Testis (tissue), 3 donors: ENCODE measurements around the gene RNF19B. TPM values are rescaled to one million over a fixed set of nuclear protein-coding genes. Genes with fewer than 3 reads are reported as not detected.
"Not testable (repeated sequence)": the region's sequence is repeated elsewhere in the genome, so short reads cannot be mapped to it uniquely, and the experiment has no call there.

Experiments used
- DNase-seq: peaks from one replicate; pipeline ENCODE4 v3.0.0-alpha.2; 2019
- H3K27ac ChIP-seq, 2 donors: fragments of 200-600 bp; sonication (generic); one replicate each; pipeline ENCODE4 v1.5.1; 2019
- H3K27me3 ChIP-seq: fragments of 200-600 bp; sonication (generic); one replicate; pipeline ENCODE4 v1.5.1; 2019
- H3K36me3 ChIP-seq: fragments of 200-600 bp; sonication (generic); one replicate; pipeline ENCODE4 v1.5.1; 2017; ENCODE audit warnings: low read depth; ENCODE audit errors: missing control alignments
- H3K4me1 ChIP-seq: fragments of 200-600 bp; sonication (generic); one replicate; pipeline ENCODE4 v1.5.1; 2019
- H3K4me3 ChIP-seq, 2 donors: fragments of 200-600 bp; sonication (generic); one replicate each; pipeline ENCODE4 v1.5.1; 2017 to 2019
- H3K9me3 ChIP-seq: fragments of 200-600 bp; sonication (generic); one replicate; pipeline ENCODE4 v1.5.1; 2017
- POLR2A ChIP-seq: fragments of 450-650 bp; IDR thresholded peaks from one replicate; pipeline ENCODE4 v1.6.1; 2017; ENCODE audit warnings: antibody characterized with exemption, mild to moderate bottlenecking, moderate library complexity
- WGBS, 2 donors: methylation state at CpG; one replicate each; pipeline ENCODE4 v1.1.5; 2018; 5-methylcytosine and 5-hydroxymethylcytosine counted together
- intact Hi-C: fragments of 100-400 bp; cut with DNase I; formaldehyde crosslinking; loops from one replicate; pipeline ENCODE4 v1.15.1; 2023; ENCODE audit warnings: low total_unique reads
- polyA plus RNA-seq: library from polyadenylated mRNA; stranded (reverse); fragments of 350-450 nt; fragmentation: Illumina TruSeq; extraction: RNeasy Lipid Tissue Mini Kit (QIAGEN cat#74804); gene quantifications from one replicate; pipeline ENCODE4 v1.2.3, GENCODE V29; 2014; ENCODE audit warnings: low read depth, low replicate concordance; ENCODE audit not compliant: insufficient read depth
- total RNA-seq, 2 donors: library from RNA; depleted of rRNA; stranded (reverse); fragments of >200 nt; gene quantifications; one replicate each; pipeline ENCODE4 v1.2.3, GENCODE V29; 2016
- TF ChIP-seq, protein P1 (sequence below), 3 experiments: fragments of 450-650 bp in 2 of 3; fragments of 200-600 bp in 1 of 3; sonication (generic) in 1 of 3; IDR thresholded peaks; one replicate each; pipeline ENCODE4 v1.5.1; 2016 to 2019; ENCODE audit warnings: antibody characterized with exemption in 3 of 3, mild to moderate bottlenecking in 2 of 3, moderate library complexity in 1 of 3

Gene RNF19B
- total and polyA plus RNA-seq, 3 donors from 2014 or later: 140 to 225 (median 141) TPM

DNA sequence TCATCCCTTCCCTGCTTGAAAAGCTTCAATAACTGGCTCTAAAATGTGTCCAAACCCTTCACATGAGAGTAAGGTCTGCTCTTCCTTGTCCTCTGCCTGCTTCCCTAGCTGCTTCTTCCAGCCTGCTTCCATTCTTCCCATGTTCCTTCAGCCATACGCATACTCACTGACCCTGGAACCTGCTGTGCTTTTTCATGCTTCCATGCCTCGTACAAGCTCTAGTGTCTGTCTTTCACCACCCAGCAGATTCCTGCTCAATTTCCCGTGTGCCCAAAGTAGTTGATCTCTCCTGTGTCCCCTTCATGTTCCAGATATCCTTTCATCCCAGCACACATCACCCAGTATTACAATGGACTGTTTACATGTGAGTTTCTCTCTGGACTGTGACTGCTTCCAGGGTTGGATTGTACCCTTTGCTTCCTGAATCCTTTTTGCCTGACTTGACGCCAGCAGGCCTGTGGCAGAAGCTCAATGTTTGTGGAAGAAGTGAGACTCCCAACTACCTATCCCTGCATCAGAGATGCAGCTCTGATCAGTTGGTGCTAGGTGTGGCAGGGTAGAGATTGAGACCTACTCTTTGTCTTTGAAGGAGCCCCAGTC is 35.9 kb upstream of the RNF19B start:
- 68 to 70% methylated on average over 4 of the region's 4 CpGs for WGBS, 2 donors
- DNase-seq: no peak
- TF ChIP-seq, protein P1, sequence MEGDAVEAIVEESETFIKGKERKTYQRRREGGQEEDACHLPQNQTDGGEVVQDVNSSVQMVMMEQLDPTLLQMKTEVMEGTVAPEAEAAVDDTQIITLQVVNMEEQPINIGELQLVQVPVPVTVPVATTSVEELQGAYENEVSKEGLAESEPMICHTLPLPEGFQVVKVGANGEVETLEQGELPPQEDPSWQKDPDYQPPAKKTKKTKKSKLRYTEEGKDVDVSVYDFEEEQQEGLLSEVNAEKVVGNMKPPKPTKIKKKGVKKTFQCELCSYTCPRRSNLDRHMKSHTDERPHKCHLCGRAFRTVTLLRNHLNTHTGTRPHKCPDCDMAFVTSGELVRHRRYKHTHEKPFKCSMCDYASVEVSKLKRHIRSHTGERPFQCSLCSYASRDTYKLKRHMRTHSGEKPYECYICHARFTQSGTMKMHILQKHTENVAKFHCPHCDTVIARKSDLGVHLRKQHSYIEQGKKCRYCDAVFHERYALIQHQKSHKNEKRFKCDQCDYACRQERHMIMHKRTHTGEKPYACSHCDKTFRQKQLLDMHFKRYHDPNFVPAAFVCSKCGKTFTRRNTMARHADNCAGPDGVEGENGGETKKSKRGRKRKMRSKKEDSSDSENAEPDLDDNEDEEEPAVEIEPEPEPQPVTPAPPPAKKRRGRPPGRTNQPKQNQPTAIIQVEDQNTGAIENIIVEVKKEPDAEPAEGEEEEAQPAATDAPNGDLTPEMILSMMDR (IDR thresholded peaks at IDR 0.05): no peak
- TF ChIP-seq POLR2A: no peak

DNA sequence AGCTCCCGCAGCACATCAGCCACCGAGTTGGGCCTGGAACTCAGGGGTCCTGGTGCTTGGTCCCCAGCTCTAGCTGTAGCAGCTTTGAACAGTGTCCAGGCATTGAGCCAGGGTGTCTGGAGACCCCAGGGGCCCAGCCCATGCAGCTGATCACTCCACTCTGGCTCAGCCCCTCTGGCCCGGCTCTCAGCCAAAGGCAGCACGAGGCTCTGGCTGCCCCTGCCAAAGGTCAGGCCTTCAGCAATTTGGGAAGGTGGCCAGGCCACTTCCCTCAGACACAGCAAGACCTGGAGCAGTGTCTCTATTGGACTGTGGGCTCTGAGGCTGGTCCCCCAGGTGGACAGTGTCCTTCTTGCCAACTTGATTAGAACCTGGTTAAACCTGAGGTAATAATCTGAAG is 34.4 kb upstream of the RNF19B start:
- peaks cover 27% of the 10 kb centered on the region for H3K4me1 ChIP-seq
- whole genome bisulfite sequencing, 2 donors: 47% methylated on average over 4 of the region's 4 CpGs; no CpG with 5 or more reads in 1 of the 2 donors
- DNase-seq: peak; percentile 37
- no peaks in the 10 kb centered on the region for H3K27me3 ChIP-seq
- TF ChIP-seq POLR2A: no peak
- TF ChIP-seq, protein P1 (IDR thresholded peaks at IDR 0.05): no peak
- no peaks in the 10 kb centered on the region for H3K9me3 ChIP-seq
- H3K27ac ChIP-seq: no peak overlapping the region
- H3K36me3 ChIP-seq: no peaks in the 10 kb centered on the region
- intact Hi-C loops: no loop called here
- no peak overlapping the region for H3K4me3 ChIP-seq

More for the DNA sequence above, 35.9 kb upstream of the RNF19B start:
- Histone ChIP-seq H3K27ac (no peak overlapping the region), H3K27me3 (no peaks in the 10 kb centered on the region), H3K9me3 (no peaks in the 10 kb centered on the region), H3K4me3 (no peak overlapping the region), H3K36me3 (no peaks in the 10 kb centered on the region), H3K4me1 (peaks cover 28% of the 10 kb centered on the region)
- intact Hi-C loops: no loop called here

DNA sequence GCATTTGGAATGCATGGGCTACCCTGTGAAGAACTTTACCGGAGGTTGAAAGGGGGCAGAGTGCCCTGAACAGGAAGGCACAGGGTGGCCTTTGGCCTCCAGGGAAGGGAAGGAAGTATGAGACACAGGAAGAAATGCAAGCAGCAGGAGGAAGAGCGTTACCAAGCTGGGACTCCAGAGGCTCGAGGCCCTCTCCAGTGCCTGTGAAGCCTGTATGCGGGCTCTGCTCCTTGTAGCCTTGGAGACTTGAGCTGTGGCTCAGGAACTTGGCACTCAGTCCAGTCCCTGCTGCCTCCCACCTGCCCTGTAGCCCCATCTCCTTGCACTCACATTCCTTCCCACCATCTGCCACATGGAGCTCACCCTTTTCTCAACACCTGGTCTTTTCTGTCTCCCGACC is 33.5 kb upstream of the RNF19B start:
- Histone ChIP-seq H3K4me3 (no peak overlapping the region), H3K4me1 (peaks cover 29% of the 10 kb centered on the region), H3K27ac (no peak overlapping the region), H3K9me3 (no peaks in the 10 kb centered on the region), H3K36me3 (no peaks in the 10 kb centered on the region), H3K27me3 (no peaks in the 10 kb centered on the region)
- intact Hi-C loops: no loop called here
- 78 to 85% methylated on average over 5 of the region's 5 CpGs for WGBS, 2 donors
- TF ChIP-seq, protein P1 (IDR thresholded peaks at IDR 0.05): no peak
- TF ChIP-seq POLR2A: no peak
- no peak for DNase-seq

DNA sequence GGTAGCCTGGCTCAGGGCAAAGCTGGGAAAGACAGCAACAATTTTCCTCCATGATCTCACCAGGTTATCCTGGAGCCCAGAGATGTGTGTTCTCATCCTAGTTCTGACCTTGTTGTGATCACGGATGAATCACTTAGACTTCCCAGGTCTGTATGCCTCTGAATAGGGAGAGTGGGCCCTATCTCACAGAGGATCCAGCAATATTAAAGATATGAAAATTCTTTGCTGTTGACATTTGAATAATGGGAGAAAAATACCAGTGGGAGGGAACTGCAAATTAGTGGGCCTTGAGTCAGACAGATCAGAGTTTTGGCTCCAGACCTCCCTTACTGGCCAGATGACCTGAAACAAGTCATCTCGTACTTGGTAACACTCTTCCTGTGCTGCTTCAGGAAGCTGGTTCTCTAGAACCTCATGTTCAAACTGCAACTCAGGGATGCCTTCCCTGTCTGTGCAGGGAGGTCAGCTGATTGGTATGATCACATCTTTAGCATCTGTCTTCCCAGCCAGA is 32.8 kb upstream of the RNF19B start:
- TF ChIP-seq, protein P1 (IDR thresholded peaks at IDR 0.05): no peak
- TF ChIP-seq POLR2A: no peak
- intact Hi-C loops: no loop called here
- no peaks in the 10 kb centered on the region for H3K9me3 ChIP-seq
- no peaks in the 10 kb centered on the region for H3K27me3 ChIP-seq
- 38 to 57% methylated on average over 2 of the region's 2 CpGs for WGBS, 2 donors
- no peaks in the 10 kb centered on the region for H3K36me3 ChIP-seq
- no peak overlapping the region for H3K27ac ChIP-seq
- no peak for DNase-seq
- peaks cover 35% of the 10 kb centered on the region for H3K4me1 ChIP-seq
- no peak overlapping the region for H3K4me3 ChIP-seq

DNA sequence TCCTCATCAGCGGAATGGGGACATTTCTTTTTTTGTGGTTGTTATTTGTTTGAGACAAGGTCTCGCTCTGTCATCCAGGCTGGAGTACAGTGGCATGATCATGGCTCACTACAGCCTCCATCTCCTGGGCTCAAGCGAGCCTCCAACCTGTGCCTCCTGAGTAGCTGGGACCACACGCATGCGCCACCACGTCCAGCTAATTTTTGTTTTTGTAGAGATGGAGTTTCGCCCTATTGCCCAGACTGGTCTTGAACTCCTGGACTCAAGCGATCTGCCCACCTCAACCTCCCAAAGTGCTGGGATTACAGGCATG is 28.7 kb upstream of the RNF19B start:
- H3K4me1 ChIP-seq: peaks cover 44% of the 10 kb centered on the region
- H3K27me3 ChIP-seq, H3K36me3 ChIP-seq, intact Hi-C loops, H3K9me3 ChIP-seq, H3K4me3 ChIP-seq, H3K27ac ChIP-seq, DNase-seq: not testable (repeated sequence)
- WGBS, 2 donors: 86 to 94% methylated on average over 8 of the region's 8 CpGs
